WTC11 (cell line): ENCODE results near the gene KCNN1. TPM values are rescaled to one million over a fixed set of nuclear protein-coding genes. Genes with fewer than 3 reads are reported as not detected.

Source experiments
- ATAC-seq: fragments of 200-7000 bp; cut with Tn5 transposase; 2 replicates; pipeline ENCODE4 v1.10.0; 2021; ENCODE audit warnings: mild to moderate bottlenecking, moderate library complexity
- CTCF ChIA-PET: fragments of 300-600 bp; sonication (Branson Sonifier 250); formaldehyde crosslinking; loops from one replicate; lab custom pipeline; 2021; ENCODE audit warnings: antibody characterized with exemption; lab: Charles Lee
- POLR2A ChIA-PET: fragments of 350-600 bp; sonication (Branson Sonifier 250); formaldehyde crosslinking; loops from one replicate; lab custom pipeline; 2021; ENCODE audit warnings: antibody characterized with exemption; lab: Charles Lee
- DNase-seq: peaks from one replicate; pipeline ENCODE4 v3.0.0; 2021; ENCODE audit warnings: low spot score
- H3K27ac Mint-ChIP-seq: 2 replicates; pipeline ENCODE4 v1.8.0; 2021; ENCODE audit warnings: mixed read lengths
- H3K27me3 Mint-ChIP-seq: 2 replicates; pipeline ENCODE4 v1.8.0; 2021; ENCODE audit warnings: low read depth, mild to moderate bottlenecking, moderate library complexity, mixed read lengths
- H3K36me3 Mint-ChIP-seq: 2 replicates; pipeline ENCODE4 v1.8.0; 2021; ENCODE audit warnings: mixed read lengths
- H3K4me1 Mint-ChIP-seq: 2 replicates; pipeline ENCODE4 v1.8.0; 2022; ENCODE audit warnings: mixed read lengths
- H3K4me3 Mint-ChIP-seq: 2 replicates; pipeline ENCODE4 v1.8.0; 2021; ENCODE audit warnings: mild to moderate bottlenecking, moderate library complexity, mixed read lengths
- H3K9me3 Mint-ChIP-seq: 2 replicates; pipeline ENCODE4 v1.8.0; 2021; ENCODE audit warnings: mixed read lengths
- CBFB ChIP-seq: sonication (generic); formaldehyde crosslinking; IDR thresholded peaks from 2 replicates; pipeline ENCODE4 v1.8.1; 2022; ENCODE audit warnings: mild to moderate bottlenecking, low read depth, missing genetic modification reagents
- CREM ChIP-seq: sonication (generic); formaldehyde crosslinking; IDR thresholded peaks from 2 replicates; pipeline ENCODE4 v1.8.1; 2022; ENCODE audit warnings: mild to moderate bottlenecking, missing genetic modification reagents, moderate library complexity
- FOXK1 ChIP-seq: sonication (generic); formaldehyde crosslinking; IDR thresholded peaks from 2 replicates; pipeline ENCODE4 v1.8.0; 2022; ENCODE audit warnings: mild to moderate bottlenecking, moderate library complexity, missing genetic modification reagents
- JAZF1 ChIP-seq: fragments of 250-450 bp; sonication (Bioruptor Pico); IDR thresholded peaks from 2 replicates; pipeline ENCODE4 v1.9.0; 2021; ENCODE audit warnings: moderate library complexity, mild to moderate bottlenecking, inconsistent platforms
- NFE2L1 ChIP-seq: sonication (generic); formaldehyde crosslinking; IDR thresholded peaks from 2 replicates; pipeline ENCODE4 v1.8.1; 2023; ENCODE audit warnings: missing genetic modification reagents
- OVOL2 ChIP-seq: fragments of 250-450 bp; sonication (Bioruptor Pico); IDR thresholded peaks from 2 replicates; pipeline ENCODE4 v1.9.0; 2021; ENCODE audit warnings: mild to moderate bottlenecking, borderline replicate concordance
- RELA ChIP-seq: sonication (generic); formaldehyde crosslinking; IDR thresholded peaks from 2 replicates; pipeline ENCODE4 v1.8.1; 2022; ENCODE audit warnings: missing genetic modification reagents, mild to moderate bottlenecking, borderline replicate concordance
- SMAD4 ChIP-seq: sonication (generic); formaldehyde crosslinking; IDR thresholded peaks from 2 replicates; pipeline ENCODE4 v1.8.0; 2022; ENCODE audit warnings: mild to moderate bottlenecking, missing genetic modification reagents
- ZNF317 ChIP-seq: sonication (generic); formaldehyde crosslinking; IDR thresholded peaks from 2 replicates; pipeline ENCODE4 v1.8.1; 2023; ENCODE audit warnings: low read depth, mild to moderate bottlenecking, moderate library complexity, missing genetic modification reagents, borderline replicate concordance
- ZNF396 ChIP-seq: fragments of 250-450 bp; sonication (Bioruptor Pico); IDR thresholded peaks from 2 replicates; pipeline ENCODE4 v1.8.0; 2021; ENCODE audit warnings: mild to moderate bottlenecking, moderate library complexity, borderline replicate concordance
- total RNA-seq: library from RNA; stranded (reverse); gene quantifications from 3 replicates; pipeline ENCODE4 v1.2.3, GENCODE V29; 2021
- TF ChIP-seq, protein P1 (sequence below): fragments of 250-450 bp; sonication (Bioruptor Pico); IDR thresholded peaks from 2 replicates; pipeline ENCODE4 v1.9.0; 2021; ENCODE audit warnings: mild to moderate bottlenecking
- TF ChIP-seq, protein P2 (sequence below): fragments of 250-450 bp; sonication (Bioruptor Pico); conservative IDR thresholded peaks from 2 replicates; pipeline ENCODE4 v1.9.0; 2021; ENCODE audit warnings: mild to moderate bottlenecking
- TF ChIP-seq, protein P3 (sequence below): fragments of 200-600 bp; IDR thresholded peaks from 2 replicates; pipeline ENCODE4 v1.8.0; 2022; ENCODE audit warnings: antibody characterized with exemption
- TF ChIP-seq, protein P4 (sequence below): fragments of 250-450 bp; sonication (Bioruptor Pico); IDR thresholded peaks from 2 replicates; pipeline ENCODE4 v1.9.0; 2021; ENCODE audit warnings: moderate library complexity, mild to moderate bottlenecking, inconsistent platforms, borderline replicate concordance
- TF ChIP-seq, protein P5 (sequence below): sonication (generic); formaldehyde crosslinking; IDR thresholded peaks from 2 replicates; pipeline ENCODE4 v1.8.1; 2023; ENCODE audit warnings: mild to moderate bottlenecking, missing genetic modification reagents, moderate library complexity
- TF ChIP-seq, protein P6 (sequence below): sonication (generic); formaldehyde crosslinking; IDR thresholded peaks from 2 replicates; pipeline ENCODE4 v1.8.1; 2023; ENCODE audit warnings: mild to moderate bottlenecking, missing genetic modification reagents, moderate library complexity
- TF ChIP-seq, protein P7 (sequence below): sonication (generic); formaldehyde crosslinking; IDR thresholded peaks from 2 replicates; pipeline ENCODE4 v1.8.0; 2022; ENCODE audit warnings: mild to moderate bottlenecking, missing genetic modification reagents

KCNN1 gene
- total RNA-seq, 1 experiment from 2014 or later: 15.3 TPM

DNA sequence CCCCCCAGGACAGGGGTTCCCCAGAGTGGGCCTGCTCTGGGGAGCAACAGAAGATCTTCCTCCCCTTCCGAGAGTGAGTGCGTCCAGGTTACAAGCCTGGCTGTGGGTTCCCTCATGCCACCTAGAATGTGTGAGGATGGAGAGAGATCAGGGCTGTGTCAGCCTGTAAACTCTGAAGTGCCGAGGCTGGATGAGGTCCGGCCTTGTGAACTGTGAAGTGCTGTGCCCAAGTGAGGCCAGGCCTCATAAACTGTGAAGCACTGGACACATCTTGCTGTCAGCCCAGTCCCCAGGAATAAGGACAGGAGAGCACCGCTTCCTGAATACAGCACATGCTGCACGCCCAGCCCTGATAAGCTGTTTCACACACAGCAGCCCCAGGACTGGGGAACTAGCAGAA is 7.6 kb downstream of the KCNN1 start:
- H3K4me1 Mint-ChIP-seq: no peaks in the 10 kb centered on the region
- H3K36me3 Mint-ChIP-seq: peaks cover 10% of the 10 kb centered on the region
- POLR2A ChIA-PET: no interaction called here
- CTCF ChIA-PET: interaction anchor here (1.3 kb wide), 1 partner anchor 24 kb away, joined by 9 read pairs; no protein-coding TSS in a partner anchor
- no peak overlapping the region for H3K27ac Mint-ChIP-seq
- ATAC-seq (no peak), DNase-seq (no peak)
- H3K9me3 Mint-ChIP-seq: no peaks in the 10 kb centered on the region
- H3K27me3 Mint-ChIP-seq: no peaks in the 10 kb centered on the region
- H3K4me3 Mint-ChIP-seq: no peak overlapping the region
- TF ChIP-seq, protein P1, sequence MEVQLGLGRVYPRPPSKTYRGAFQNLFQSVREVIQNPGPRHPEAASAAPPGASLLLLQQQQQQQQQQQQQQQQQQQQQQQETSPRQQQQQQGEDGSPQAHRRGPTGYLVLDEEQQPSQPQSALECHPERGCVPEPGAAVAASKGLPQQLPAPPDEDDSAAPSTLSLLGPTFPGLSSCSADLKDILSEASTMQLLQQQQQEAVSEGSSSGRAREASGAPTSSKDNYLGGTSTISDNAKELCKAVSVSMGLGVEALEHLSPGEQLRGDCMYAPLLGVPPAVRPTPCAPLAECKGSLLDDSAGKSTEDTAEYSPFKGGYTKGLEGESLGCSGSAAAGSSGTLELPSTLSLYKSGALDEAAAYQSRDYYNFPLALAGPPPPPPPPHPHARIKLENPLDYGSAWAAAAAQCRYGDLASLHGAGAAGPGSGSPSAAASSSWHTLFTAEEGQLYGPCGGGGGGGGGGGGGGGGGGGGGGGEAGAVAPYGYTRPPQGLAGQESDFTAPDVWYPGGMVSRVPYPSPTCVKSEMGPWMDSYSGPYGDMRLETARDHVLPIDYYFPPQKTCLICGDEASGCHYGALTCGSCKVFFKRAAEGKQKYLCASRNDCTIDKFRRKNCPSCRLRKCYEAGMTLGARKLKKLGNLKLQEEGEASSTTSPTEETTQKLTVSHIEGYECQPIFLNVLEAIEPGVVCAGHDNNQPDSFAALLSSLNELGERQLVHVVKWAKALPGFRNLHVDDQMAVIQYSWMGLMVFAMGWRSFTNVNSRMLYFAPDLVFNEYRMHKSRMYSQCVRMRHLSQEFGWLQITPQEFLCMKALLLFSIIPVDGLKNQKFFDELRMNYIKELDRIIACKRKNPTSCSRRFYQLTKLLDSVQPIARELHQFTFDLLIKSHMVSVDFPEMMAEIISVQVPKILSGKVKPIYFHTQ (CRISPR knock-in tag): no peak
- TF ChIP-seq CREM (CRISPR knock-in tag): no peak
- TF ChIP-seq, protein P2, sequence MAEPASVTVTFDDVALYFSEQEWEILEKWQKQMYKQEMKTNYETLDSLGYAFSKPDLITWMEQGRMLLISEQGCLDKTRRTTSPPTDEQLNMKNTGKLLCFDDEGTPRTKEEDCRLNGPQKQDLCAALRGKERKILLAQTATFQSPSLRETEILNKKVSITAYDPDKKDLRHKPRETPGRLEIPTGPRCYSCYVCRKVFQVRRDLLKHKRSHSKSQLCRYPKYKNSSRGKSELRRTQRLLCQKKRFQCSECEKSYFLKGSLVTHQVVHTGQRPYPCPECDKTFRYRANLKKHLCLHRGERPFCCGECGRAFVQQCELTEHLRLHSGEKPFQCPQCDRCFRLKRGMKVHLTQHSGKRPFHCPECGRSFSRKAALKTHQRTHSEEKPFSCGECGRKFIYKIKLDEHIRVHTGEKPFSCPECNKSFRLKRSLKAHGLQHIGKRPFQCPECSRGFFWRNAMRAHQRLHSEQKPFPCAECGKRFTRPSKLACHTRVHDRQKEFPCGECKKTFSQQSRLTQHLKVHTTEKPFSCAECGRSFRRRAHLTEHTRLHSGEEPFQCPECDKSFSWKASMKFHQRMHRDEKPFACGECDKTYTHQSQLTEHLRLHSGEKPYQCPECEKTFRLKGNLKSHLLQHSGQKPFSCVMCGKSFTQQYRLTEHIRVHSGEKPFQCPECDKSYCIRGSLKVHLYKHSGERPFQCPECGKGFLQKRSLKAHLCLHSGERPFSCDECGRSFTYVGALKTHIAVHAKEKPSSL: no peak
- TF ChIP-seq OVOL2 (CRISPR knock-in tag): no peak
- TF ChIP-seq, protein P3, sequence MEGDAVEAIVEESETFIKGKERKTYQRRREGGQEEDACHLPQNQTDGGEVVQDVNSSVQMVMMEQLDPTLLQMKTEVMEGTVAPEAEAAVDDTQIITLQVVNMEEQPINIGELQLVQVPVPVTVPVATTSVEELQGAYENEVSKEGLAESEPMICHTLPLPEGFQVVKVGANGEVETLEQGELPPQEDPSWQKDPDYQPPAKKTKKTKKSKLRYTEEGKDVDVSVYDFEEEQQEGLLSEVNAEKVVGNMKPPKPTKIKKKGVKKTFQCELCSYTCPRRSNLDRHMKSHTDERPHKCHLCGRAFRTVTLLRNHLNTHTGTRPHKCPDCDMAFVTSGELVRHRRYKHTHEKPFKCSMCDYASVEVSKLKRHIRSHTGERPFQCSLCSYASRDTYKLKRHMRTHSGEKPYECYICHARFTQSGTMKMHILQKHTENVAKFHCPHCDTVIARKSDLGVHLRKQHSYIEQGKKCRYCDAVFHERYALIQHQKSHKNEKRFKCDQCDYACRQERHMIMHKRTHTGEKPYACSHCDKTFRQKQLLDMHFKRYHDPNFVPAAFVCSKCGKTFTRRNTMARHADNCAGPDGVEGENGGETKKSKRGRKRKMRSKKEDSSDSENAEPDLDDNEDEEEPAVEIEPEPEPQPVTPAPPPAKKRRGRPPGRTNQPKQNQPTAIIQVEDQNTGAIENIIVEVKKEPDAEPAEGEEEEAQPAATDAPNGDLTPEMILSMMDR: no peak
- TF ChIP-seq NFE2L1: no peak
- TF ChIP-seq, protein P4, sequence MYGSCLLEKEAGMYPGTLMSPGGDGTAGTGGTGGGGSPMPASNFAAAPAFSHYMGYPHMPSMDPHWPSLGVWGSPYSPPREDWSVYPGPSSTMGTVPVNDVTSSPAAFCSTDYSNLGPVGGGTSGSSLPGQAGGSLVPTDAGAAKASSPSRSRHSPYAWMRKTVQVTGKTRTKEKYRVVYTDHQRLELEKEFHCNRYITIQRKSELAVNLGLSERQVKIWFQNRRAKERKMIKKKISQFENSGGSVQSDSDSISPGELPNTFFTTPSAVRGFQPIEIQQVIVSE (CRISPR knock-in tag): no peak
- TF ChIP-seq FOXK1: no peak
- no peak for TF ChIP-seq RELA (CRISPR knock-in tag)
- no peak for TF ChIP-seq CBFB (CRISPR knock-in tag)
- TF ChIP-seq ZNF317 (CRISPR knock-in tag): no peak
- TF ChIP-seq SMAD4 (CRISPR knock-in tag): no peak
- TF ChIP-seq, protein P5, sequence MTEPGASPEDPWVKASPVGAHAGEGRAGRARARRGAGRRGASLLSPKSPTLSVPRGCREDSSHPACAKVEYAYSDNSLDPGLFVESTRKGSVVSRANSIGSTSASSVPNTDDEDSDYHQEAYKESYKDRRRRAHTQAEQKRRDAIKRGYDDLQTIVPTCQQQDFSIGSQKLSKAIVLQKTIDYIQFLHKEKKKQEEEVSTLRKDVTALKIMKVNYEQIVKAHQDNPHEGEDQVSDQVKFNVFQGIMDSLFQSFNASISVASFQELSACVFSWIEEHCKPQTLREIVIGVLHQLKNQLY (CRISPR knock-in tag): no peak
- TF ChIP-seq, protein P6, sequence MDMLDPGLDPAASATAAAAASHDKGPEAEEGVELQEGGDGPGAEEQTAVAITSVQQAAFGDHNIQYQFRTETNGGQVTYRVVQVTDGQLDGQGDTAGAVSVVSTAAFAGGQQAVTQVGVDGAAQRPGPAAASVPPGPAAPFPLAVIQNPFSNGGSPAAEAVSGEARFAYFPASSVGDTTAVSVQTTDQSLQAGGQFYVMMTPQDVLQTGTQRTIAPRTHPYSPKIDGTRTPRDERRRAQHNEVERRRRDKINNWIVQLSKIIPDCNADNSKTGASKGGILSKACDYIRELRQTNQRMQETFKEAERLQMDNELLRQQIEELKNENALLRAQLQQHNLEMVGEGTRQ (CRISPR knock-in tag): no peak
- TF ChIP-seq, protein P7, sequence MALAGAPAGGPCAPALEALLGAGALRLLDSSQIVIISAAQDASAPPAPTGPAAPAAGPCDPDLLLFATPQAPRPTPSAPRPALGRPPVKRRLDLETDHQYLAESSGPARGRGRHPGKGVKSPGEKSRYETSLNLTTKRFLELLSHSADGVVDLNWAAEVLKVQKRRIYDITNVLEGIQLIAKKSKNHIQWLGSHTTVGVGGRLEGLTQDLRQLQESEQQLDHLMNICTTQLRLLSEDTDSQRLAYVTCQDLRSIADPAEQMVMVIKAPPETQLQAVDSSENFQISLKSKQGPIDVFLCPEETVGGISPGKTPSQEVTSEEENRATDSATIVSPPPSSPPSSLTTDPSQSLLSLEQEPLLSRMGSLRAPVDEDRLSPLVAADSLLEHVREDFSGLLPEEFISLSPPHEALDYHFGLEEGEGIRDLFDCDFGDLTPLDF (CRISPR knock-in tag): no peak
- TF ChIP-seq ZNF396: no peak
- no peak for TF ChIP-seq JAZF1 (CRISPR knock-in tag)
